GM21737 (cell line): Measurements from ENCODE around the gene CDSN.

Source experiments
- ATAC-seq: cut with Tn5 transposase; IDR thresholded peaks from one replicate; pipeline ENCODE4 v1.9.1; 2021; ENCODE audit warnings: mild to moderate bottlenecking, moderate library complexity; ENCODE audit not compliant: unreplicated experiment

CDSN gene

GRCh38 chr6:31121131-31121790, 1.0 kb upstream of the CDSN start:
- ATAC-seq: no peak

- ATAC-seq: no peak
Measured at GRCh38 chr6:31118178-31118577, 2.1 kb downstream of the CDSN start.

DNA sequence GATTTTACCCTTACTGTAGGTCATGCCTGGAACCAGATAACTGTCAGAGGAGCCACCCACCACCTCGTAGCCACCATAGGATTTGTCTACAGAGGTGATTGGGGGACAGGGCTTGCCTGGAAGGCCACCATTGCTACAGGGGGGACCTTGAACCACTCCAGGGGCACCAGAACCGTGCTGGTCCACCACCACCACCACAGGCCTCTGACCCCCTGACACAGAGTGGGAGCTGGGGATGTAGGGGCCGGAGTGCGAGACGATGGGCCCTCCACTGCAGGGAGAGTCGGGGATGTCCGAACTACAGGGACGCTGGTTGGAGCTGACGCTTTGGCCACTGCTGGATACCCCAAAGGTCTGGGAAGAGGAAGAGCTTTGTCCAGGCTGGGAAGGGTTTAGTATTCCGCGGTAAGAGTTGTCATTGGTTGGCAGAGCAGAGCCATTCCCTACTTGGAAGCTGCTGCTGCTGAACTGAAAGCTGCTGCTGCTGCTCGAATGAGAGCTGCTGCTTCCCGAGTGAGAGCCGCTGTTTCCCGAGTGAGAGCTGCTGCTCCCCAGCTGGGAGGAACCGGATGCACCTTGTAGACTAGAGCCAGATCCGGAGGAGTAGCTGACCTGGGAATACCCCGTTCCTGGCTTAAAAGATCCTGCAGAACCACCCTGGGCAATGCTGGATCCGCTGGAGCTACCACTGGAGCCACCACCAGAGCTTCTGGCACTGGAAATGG, 3.4 kb downstream of the CDSN start:
- ATAC-seq: no peak

DNA sequence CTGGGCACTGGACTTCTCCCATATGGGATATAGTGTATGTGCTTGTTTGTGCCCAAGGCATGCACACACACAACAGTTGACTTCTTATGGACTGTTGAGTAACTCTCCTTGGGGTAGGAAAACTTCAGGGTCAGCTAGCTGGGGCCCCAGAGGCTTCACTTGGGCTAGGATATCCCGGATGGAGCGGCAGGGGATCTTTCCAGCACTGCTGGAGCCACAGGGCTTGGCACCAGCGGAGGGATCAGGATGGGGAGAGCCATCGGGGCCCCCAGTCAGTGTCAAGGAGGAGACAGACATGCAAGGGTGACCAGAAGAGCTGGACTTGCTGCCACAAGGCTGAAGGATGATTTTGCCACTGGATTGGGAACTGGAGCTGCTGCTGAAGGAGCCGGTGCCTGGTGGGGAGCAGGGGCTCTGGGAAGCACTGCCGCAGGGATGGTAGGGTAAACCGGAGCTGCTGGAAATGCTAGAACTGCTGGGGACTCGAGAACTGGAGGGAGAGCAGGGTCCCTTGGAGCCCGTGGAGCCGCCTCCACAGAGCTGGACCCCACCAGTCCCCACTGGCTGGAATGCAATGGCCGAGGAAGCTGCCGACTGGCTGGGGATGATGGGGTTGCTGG, 4.2 kb downstream of the CDSN start:
- ATAC-seq: no peak

DNA sequence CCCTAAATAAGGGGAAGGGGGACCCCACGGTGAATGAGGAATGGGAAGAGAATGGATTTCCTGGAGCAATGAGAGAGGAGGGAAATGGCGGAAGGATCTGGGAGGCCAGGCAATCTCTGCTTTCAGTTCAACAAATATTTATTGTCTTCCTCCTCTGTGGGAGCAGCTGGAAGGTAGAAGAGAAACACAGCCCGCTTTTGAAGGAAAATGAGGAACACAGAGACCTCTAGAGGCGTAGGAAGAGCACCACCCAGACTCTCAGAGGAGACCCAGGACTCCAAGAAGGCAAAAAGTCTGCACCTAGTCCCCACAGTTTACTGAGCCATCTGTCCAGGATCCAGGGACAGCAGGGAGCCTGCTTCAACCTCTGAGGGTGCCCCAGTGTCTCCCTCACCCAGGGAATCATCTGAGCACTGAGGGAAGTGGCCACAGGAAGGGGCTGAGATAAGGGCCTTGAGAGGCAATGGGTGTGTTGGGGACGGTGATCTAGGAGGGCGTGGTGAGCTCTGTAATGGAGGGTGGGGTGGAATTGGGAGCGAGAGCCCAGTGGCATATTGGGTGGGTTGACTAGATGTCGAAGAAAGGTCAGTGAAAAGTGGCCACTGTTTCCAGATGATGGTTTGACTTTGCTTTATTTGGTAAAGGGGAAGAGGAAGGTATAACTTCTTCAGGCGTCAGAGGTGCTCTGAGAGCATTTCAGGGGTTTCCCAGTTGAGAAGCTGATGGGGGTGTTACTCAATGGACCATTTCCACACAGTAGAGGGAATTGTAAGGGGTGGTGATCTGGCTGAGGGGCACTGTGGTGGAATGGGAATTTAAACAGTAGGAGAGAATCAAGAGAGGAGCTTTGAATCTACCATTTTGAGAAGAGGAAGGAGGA, 5.0 kb downstream of the CDSN start:
- no peak for ATAC-seq

GRCh38 chr6:31114541-31114878, 5.7 kb downstream of the CDSN start, which contains the start of gene PSORS1C1:
PSORS1C1 (plus strand) TSS chr6:31114800; CDS start chr6:31129633, 14,833 bp downstream.
- ATAC-seq: no peak

DNA sequence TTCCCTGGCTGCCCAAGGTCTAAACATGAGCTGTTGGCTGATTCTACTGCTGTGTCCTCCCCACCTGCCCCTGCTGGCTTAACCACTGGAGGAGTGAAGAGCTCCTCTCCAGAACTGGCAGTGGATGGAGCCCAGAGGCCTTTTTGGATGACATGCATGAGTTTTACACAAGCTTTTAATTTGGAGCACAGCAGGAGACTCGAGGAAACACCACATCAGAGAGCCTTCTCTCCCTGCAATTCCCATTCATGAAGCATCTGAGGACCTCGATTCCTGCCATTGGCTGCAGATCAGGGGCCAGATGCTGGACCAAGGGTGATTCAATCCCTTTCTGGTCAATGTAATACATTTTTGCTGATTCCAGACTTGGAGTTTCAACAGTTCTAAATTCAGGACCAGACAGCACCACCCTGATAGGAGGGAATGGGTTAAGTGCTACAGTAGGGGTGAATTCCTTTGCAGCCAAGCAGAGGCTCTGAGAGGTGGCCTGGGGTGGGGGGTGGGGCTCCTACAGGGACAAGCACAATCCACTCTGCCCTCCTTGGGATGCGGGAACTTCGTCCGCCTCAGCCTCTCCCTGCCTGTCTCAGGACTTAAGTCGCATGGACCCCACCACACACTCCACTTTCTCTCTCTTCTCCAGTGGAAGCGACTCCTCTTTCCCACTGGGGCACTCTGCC, 6.2 kb downstream of the CDSN start:
- ATAC-seq: no peak

DNA sequence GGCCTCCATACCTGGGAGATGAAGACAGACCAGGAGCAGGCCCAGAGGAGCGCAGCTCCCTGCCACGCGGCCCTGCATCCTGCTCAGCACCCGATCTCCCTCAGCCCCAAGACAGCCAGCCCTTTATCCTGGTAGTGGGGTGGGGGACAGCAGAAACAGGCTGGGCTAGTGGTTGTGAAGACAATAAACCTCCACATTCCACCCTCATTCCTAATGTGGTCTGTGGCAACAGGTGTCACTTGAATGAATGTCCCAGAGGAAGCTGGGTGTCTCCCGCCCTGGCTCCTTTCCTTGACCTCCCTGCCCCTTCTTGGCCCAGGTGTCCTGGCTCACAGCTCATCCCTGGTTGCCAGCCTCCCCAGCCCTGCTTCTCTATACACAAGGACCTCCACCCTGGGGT, 7.8 kb downstream of the CDSN start, which contains the start of gene C6orf15:
TSS of gene C6orf15 (minus strand) at position 98 of the 400 bp plus-strand sequence. CDS start at position 78, 20 bp downstream.
- ATAC-seq: no peak

DNA sequence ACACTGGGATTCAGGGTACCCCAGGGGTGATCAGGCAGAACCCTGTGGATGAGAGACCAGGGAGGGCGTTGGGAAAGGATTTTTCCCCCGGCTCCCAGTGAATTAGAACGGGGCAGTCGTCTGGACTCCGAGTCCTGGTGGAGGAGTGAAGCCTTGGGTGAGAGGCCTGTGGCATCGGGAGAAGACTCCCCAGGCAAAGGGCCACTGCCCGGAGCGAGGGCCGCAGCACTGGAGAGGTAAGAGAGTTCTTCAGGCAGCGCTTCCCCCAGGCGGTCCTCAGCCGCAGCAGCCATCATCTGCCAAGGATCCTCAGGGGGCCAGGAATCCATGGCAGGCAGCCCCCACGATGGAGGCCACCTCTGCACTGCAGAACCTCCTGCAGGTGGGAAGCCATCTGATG, 8.5 kb downstream of the CDSN start:
- no peak for ATAC-seq

DNA sequence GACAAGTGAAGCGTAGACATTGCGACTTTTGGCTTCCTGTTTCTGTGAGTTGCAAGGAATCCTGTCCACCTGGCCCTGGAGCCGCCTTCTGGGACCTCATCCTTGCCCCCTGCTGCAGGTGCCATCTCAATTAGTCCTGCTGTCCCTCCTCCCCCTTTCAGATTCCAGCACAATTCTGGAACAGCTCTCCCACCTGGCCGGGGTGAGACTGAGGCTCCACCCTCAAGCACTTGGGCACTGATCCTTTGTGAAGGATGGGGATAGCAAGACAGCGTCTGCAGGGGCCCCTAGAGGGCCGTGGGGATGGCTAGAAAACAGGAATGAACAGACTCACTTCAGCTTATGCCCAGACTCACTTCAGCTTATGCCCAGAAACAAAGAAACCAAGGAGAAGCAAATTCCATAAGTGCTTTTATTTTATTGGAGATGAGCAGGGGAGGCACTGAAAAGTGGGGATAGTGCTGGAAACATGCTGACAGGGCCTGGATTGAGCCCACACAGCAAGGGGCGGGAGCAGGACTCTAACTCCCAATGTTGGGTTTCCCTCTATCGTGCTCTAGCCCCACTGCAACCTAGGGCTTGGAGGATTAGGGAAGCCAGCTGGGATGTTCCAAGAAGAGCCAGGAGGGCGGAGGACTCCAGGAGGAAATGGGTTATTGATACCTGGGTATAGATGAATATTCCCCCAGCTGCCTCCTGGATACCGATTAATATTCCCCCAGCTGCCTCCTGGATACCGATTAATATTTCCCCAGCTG, 9.2 kb downstream of the CDSN start:
- ATAC-seq: no peak

DNA sequence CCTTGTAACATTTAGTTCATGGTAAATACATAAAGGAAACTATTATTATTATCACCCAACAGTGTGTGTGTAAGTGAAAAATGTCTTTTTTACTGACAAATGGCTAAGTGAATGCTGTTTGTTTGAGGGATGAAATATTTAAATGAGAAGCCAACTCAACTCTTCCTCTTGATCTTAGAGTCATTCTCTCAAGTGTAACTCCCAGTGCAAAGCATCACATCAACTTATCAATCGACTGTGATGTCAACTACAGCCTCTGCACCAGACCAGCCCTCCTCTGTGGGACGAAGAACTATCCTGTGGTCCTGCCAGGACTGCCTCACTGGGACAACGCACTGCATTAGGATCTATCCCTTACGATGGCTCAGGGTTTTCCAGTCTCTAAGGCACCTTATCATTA, 13.2 kb downstream of the CDSN start:
- no peak for ATAC-seq

GRCh38 chr6:31103136-31103535, 17.1 kb downstream of the CDSN start:
- no peak for ATAC-seq

DNA sequence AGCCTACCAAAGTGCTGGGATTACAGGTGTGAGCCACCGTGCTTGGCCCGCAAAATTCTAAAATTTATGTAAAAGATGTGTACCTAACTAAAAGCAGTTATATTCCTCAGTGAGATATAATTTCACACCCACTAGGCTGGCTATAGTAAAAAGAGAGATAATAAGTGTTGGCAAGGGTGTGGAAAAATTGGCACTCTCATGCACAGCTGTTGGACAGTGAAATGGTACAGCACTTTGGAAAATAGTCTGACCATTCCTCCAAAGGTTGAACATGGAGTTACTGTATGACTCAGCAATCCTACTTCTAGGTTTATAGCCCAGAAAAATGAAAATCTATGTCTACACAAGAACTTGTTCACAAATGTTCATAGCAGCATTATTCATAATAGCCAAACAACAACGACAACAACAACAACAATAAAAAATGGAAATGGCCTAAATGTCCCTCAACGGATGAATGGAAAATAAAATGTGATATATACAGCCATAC, 21.8 kb downstream of the CDSN start:
- ATAC-seq: no peak

GRCh38 chr6:31096656-31097055, 23.6 kb downstream of the CDSN start:
- no peak for ATAC-seq

GRCh38 chr6:31096215-31096614, 24.0 kb downstream of the CDSN start:
- ATAC-seq: no peak

DNA sequence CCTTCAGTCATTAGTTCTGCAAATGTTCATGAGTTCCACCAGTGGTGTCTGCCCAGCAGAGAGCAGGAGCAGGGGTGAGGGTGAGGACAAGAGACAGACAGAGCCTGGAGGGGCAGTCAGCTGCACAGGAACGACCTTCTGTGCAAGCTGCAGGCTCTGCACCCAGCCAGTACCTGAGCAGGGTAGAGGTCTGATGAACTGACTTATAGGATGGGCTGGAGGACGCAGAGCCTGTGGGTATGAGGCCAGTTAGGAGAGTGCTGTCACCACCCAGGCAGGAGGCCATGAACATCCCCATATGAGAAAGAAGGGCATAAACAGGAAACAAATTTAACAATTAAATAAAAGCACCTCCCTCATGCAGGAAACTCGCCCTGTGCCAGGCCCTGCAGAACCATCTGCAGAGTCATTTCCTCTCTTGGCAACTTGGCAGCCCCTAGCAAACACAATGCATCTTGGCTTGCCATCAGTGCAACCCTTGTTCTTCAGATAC, 25.8 kb downstream of the CDSN start:
- ATAC-seq: no peak

GRCh38 chr6:31092769-31093505, 27.3 kb downstream of the CDSN start:
- ATAC-seq: no peak

GRCh38 chr6:31092238-31092637, 28.0 kb downstream of the CDSN start:
- ATAC-seq: no peak

DNA sequence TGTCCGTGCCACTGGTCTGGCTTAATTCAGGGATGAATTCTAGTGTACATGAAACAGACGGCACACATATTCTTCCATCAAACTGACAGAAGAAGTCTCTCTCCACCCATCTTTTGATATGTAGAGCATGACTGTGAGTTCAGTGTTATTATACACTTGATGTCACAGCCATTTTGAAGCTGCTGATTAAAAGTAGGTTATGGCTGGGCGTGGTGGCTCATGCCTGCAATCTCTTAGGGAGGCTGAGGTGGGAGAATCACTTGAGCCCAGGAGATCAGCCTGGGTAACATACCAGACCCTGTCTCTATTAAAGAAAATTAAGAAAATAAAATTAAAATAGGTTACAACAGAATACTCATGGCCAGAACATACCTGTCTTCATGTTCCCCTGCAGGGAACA, 28.6 kb downstream of the CDSN start:
- no peak for ATAC-seq
